Measurements from ENCODE around the gene PDK2. TPM values are rescaled to one million over a fixed set of nuclear protein-coding genes. Genes with fewer than 3 reads are reported as not detected.

PDK2 gene
- total RNA-seq, 1 donor from 2014 or later, result 17.5 TPM

GRCh38 chr17:50048988-50049387, 46.2 kb upstream of the PDK2 start:
- H3K4me3 ChIP-seq (ENCODE audit: low read depth, low read length), result no peak overlapping the region
- no peak for TF ChIP-seq CTCF (conservative IDR thresholded peaks at IDR 0.05; ENCODE audit: low read depth, low read length)
- no peak for DNase-seq (ENCODE audit: low read depth)

DNA sequence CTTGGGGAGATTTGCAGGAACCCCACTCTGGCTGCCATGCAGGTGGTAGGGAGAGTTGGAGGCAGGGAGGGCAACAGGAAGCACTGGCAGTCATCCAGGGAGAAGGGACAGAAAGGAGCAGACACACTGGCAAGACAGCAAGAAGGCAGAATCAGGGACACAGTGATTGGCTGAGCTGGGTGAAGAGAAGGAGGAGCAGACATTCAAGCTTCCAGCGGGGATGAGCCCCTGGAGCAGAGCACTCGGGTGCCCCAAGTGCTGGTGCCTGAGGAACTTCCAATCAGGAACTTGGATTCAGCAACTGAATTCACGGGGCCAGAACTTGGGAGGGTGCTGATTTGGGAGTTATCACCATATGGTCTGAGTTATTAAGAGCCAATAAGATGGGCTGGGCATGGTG, 45.5 kb upstream of the PDK2 start:
- DNase-seq (ENCODE audit: low read depth), result no peak
- H3K4me3 ChIP-seq (ENCODE audit: low read depth, low read length), result no peak overlapping the region
- no peak for TF ChIP-seq CTCF (conservative IDR thresholded peaks at IDR 0.05; ENCODE audit: low read depth, low read length)

DNA sequence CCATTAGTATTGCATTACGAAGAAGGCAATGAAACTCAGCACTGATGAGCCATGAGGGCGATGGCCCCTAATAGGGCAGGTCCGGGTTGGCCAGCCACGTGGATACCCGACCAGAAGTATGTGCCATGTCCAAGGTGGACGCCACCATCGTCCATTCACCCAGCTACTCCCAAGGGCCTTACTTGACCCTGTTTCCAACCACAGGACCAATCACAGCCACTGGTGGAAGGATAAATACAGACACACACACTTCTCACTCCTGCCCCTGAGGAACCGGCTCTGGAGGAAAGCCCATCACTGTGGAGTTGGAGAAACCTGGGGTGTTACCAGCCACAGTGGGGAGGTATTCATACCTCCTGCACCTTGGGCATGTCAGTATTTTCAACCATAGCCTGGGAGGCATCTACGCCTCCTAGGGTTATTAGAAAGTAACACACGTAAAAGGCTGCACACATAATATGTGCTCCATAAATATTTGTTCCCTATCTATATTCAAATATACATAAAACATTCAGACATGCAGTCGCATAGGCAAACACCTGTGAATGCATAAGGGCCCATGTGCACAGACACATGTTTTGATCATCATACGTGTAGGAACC, 44.6 kb upstream of the PDK2 start:
- no peak for DNase-seq (ENCODE audit: low read depth)
- TF ChIP-seq CTCF (conservative IDR thresholded peaks at IDR 0.05; ENCODE audit: low read depth, low read length), result peak; percentile 15
- H3K4me3 ChIP-seq (ENCODE audit: low read depth, low read length), result no peak overlapping the region

GRCh38 chr17:50051082-50051576, 44.0 kb upstream of the PDK2 start:
- H3K4me3 ChIP-seq (ENCODE audit: low read depth, low read length), result no peak overlapping the region
- DNase-seq (ENCODE audit: low read depth), result peak; percentile 81
- no peak for TF ChIP-seq CTCF (conservative IDR thresholded peaks at IDR 0.05; ENCODE audit: low read depth, low read length)

GRCh38 chr17:50051606-50052005, 43.5 kb upstream of the PDK2 start:
- H3K4me3 ChIP-seq (ENCODE audit: low read depth, low read length), result no peak overlapping the region
- DNase-seq (ENCODE audit: low read depth), result no peak

GRCh38 chr17:50052241-50052796, 42.8 kb upstream of the PDK2 start:
- no peak overlapping the region for H3K4me3 ChIP-seq (ENCODE audit: low read depth, low read length)
- no peak for TF ChIP-seq CTCF (conservative IDR thresholded peaks at IDR 0.05; ENCODE audit: low read depth, low read length)
- no peak for DNase-seq (ENCODE audit: low read depth)

More at GRCh38 chr17:50051606-50052005, 43.5 kb upstream of the PDK2 start:
- no peak for TF ChIP-seq CTCF (conservative IDR thresholded peaks at IDR 0.05; ENCODE audit: low read depth, low read length)
